HUES64 (cell line): ENCODE results near the gene GUCA1A.
"Not testable (repeated sequence)": the region's sequence is repeated elsewhere in the genome, so short reads cannot be mapped to it uniquely, and the experiment has no call there.

Source experiments
- H3K27ac ChIP-seq: 2 replicates; pipeline ENCODE4 v1.7.0; 2013; ENCODE audit warnings: low read depth, low read length, inconsistent platforms
- H3K27me3 ChIP-seq: 2 replicates; pipeline ENCODE4 v1.6.1; 2013; ENCODE audit warnings: mild to moderate bottlenecking, low read length; ENCODE audit not compliant: insufficient read depth
- H3K36me3 ChIP-seq: 2 replicates; pipeline ENCODE4 v1.6.1; 2013; ENCODE audit warnings: mild to moderate bottlenecking, low read length; ENCODE audit not compliant: insufficient read depth
- H3K4me1 ChIP-seq: 2 replicates; pipeline ENCODE4 v1.6.1; 2013; ENCODE audit warnings: mild to moderate bottlenecking, low read length, moderate library complexity; ENCODE audit not compliant: insufficient read depth
- H3K4me3 ChIP-seq: 2 replicates; pipeline ENCODE4 v1.5.1; 2013; ENCODE audit warnings: mild to moderate bottlenecking, low read length, moderate library complexity
- H3K9ac ChIP-seq: 2 replicates; pipeline ENCODE4 v1.6.1; 2013; ENCODE audit warnings: mild to moderate bottlenecking, low read depth, low read length
- H3K9me3 ChIP-seq: 2 replicates; pipeline ENCODE4 v1.6.1; 2013; ENCODE audit warnings: low read depth, low read length; ENCODE audit not compliant: insufficient read depth
- WGBS: fragments of 150-250, 120-280 bp; methylation state at CpG from one replicate; pipeline ENCODE4 v1.1.7; 2013; ENCODE audit warnings: missing lambda C conversion rate; 5-methylcytosine and 5-hydroxymethylcytosine counted together

Gene GUCA1A

DNA sequence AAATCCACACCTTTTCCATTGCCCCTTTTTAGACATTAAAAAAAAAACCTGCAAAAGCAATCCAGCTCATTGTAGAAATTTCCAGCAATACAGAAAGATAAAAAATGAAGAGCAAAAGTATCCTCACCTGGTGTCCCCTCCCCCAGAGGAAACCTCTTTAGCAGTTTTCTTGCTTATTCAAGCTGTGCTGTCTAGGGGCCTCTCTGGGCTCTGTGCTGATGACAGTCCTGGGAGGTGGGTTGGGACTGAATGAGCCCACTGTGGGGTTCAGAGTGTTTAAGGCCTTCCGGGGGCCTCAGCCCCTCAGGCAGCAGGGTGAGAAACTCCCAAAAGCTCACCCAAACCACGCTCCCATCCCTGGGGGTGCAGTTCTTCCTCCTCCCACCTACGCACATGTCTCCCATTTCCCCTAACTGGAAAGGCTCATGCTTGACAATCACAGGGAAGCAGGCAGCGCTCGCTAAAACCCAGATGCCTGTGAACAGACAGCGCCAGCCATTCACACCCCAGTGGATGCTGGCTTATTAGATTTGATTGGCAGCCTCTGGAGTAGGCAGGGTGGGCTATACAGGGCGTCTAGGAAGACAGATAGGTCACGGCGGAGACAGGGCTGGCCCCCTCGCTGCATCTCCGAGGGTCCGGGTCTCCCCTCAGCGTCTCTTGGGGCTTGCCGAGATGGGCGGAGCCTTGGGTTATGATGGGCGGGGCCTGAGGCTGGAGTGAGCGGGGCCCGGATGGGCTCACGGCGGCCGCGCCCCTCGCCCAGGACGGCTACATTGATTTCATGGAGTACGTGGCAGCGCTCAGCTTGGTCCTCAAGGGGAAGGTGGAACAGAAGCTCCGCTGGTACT is 4.6 kb downstream of the GUCA1A start:
- Histone ChIP-seq H3K27ac (peak overlapping the region; percentile 92; the same call in 1 of the 2 replicates), H3K9me3 (no peaks in the 10 kb centered on the region), H3K9ac (peak overlapping the region; percentile 57), H3K36me3 (no peaks in the 10 kb centered on the region; the same call in 1 of the 2 replicates), H3K27me3 (no peaks in the 10 kb centered on the region), H3K4me1 (peaks cover 11% of the 10 kb centered on the region), H3K4me3 (peak overlapping the region; percentile 62)
- WGBS, result 5% methylated on average over 27 of the region's 27 CpGs

DNA sequence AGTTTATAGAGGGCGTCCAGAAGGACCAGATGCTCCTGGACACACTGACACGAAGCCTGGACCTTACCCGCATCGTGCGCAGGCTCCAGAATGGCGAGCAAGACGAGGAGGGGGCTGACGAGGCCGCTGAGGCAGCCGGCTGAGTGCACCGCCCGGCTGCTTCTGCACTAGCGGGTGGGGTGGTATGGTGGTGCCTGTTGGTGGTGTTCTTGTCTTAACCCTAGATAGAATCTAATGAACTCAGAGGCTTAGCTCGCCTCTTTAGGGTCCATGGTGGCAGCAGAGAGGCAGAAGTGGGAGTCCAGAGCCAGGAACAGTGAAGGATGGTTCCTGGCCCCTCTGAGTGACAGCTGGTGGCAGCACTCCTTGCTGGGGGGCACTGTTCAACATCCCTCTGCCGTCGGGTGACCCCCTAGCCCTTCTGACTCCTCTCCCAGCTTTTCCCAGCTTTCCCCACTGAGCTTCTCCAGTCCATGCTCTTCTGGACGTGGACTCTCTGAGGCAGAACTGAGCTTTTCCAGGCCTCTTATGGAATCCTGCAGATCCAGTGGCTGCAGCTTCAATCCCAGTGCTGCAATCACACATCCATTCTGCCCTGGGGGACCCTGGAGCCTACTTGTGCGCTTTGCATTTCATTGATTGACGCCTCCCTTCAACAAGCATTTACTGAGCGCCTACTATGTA is 6.2 kb downstream of the GUCA1A start:
- H3K4me3 ChIP-seq, result peak overlapping the region; percentile 62; the same call in 1 of the 2 replicates

DNA sequence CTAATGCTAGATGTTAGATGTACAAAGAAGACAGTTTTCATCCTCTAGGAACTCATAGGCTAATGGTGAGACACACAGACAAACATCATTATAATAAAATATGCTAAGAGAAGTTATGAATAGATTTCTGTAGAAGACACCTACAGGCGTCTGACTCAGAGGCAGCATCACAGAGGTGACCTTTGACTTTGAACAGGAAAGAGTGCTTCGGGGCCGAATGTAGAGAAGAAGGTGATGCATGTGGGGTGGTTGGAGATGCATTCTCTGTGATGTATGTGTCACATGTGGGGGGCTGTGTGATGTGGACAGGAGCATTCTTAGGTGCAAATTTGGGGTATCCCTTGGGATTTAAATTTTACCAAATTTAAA is 6.8 kb downstream of the GUCA1A start:
- no peaks in the 10 kb centered on the region for H3K9me3 ChIP-seq
- WGBS, result 90% methylated on average over 3 of the region's 3 CpGs

More for the DNA sequence above, 6.2 kb downstream of the GUCA1A start:
- no peak overlapping the region for H3K27ac ChIP-seq
- peaks cover 11% of the 10 kb centered on the region for H3K4me1 ChIP-seq
- no peaks in the 10 kb centered on the region for H3K27me3 ChIP-seq
- no peaks in the 10 kb centered on the region; the same call in 1 of the 2 replicates for H3K36me3 ChIP-seq
- H3K9ac ChIP-seq, result no peak overlapping the region
- no peaks in the 10 kb centered on the region for H3K9me3 ChIP-seq
- 88% methylated on average over 20 of the region's 20 CpGs for WGBS

DNA sequence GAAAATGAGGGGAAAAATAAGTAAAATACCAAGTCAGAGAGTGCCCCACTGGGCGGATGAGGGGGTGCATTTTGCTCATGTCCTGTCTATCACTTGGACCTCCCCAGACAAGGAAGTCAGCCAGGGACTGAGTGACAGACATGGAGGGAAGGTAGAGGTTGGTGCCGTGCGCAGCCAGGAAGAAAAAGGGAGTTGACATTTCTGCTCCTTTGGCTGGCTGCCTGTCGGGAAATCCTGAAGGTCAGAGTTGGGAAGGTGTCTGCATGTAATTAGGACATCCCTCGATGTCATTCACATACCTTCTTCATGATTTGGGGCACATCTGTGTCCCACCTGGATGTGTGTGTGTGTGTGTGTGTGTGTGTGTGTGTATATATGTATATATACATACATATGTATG is 8.9 kb downstream of the GUCA1A start:
- no peak overlapping the region for H3K9ac ChIP-seq
- H3K27ac ChIP-seq, result no peak overlapping the region
- no peaks in the 10 kb centered on the region; the same call in 1 of the 2 replicates for H3K36me3 ChIP-seq
- 88% methylated on average over 4 of the region's 5 CpGs for WGBS
- H3K9me3 ChIP-seq, result no peaks in the 10 kb centered on the region
- no peak overlapping the region for H3K4me3 ChIP-seq
- H3K27me3 ChIP-seq, result no peaks in the 10 kb centered on the region
- H3K4me1 ChIP-seq, result peaks cover 18% of the 10 kb centered on the region

More for the DNA sequence above, 6.8 kb downstream of the GUCA1A start:
- Histone ChIP-seq H3K36me3 (no peaks in the 10 kb centered on the region; the same call in 1 of the 2 replicates), H3K4me1 (peaks cover 11% of the 10 kb centered on the region), H3K4me3 (no peak overlapping the region), H3K27me3 (no peaks in the 10 kb centered on the region), H3K27ac (no peak overlapping the region), H3K9ac (no peak overlapping the region)

DNA sequence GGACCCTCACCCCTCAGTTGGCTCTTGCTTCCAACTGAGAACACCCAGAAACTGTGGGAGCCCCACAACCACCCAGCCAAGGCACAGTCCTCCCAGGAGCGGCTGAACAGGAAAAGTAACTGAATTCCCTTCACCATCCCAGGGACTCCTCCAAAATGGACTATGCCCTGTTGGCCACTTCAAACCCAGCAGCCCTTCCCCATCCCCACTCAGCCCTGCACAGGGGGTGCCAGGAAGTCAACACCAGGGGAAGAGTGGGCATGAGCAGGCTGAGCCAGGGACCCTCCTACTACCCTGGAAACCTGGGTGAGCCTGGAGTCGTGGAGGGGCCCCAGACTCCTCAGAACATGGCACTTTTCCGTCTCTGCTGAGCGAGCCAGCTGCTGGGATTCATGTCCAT is 11.3 kb downstream of the GUCA1A start:
- no peaks in the 10 kb centered on the region for H3K27me3 ChIP-seq
- 95% methylated on average over 4 of the region's 4 CpGs for WGBS
- H3K27ac ChIP-seq, result no peak overlapping the region
- no peak overlapping the region for H3K4me3 ChIP-seq
- H3K9me3 ChIP-seq, result no peaks in the 10 kb centered on the region
- H3K36me3 ChIP-seq, result no peaks in the 10 kb centered on the region; the same call in 1 of the 2 replicates
- no peak overlapping the region for H3K9ac ChIP-seq
- H3K4me1 ChIP-seq, result peaks cover 12% of the 10 kb centered on the region; the same call in 1 of the 2 replicates

DNA sequence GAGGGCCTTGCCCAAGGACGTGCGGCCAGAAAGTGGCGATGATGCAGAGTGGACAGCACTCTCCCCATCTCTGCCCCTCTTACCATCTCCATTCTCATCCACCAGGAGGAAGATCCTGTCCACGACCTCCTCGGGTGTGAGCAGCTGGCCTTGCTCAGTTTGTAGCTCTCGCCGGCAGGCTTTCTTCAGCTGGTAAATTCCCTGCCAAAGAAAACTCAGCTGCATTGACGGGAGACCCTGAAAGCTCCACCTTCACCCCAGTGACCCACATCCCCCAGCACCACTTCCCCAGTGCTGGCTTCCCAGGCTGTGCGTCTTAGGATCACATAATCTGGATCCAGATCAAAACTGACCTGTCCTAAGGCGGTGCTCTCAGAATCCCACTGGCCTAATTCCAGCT is 12.4 kb downstream of the GUCA1A start:
- no peaks in the 10 kb centered on the region for H3K9me3 ChIP-seq
- no peaks in the 10 kb centered on the region for H3K36me3 ChIP-seq
- no peak overlapping the region for H3K4me3 ChIP-seq
- WGBS, result 77% methylated on average over 10 of the region's 10 CpGs
- peaks cover 12% of the 10 kb centered on the region; the same call in 1 of the 2 replicates for H3K4me1 ChIP-seq
- H3K27me3 ChIP-seq, result no peaks in the 10 kb centered on the region
- no peak overlapping the region for H3K9ac ChIP-seq
- no peak overlapping the region; the same call in 1 of the 2 replicates for H3K27ac ChIP-seq

DNA sequence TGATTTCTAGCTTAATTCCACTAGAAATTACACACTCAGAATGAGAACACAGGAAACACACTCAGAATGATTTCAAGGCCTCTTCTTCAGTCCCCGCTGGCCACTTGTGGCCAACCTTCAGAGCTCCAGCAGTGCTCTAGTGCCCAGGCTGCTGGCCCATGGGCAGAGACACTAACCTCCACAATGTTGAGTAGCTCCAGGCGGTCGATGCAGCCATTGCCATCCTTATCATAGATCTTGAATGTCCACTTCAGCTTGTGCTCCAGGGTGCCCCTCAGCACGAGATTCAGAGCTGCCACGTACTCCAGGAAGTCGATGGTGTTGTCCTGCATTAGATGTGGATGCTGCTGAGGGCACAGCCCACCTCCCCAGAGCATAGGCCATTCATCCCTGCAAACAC is 15.2 kb downstream of the GUCA1A start:
- H3K9ac ChIP-seq, result no peak overlapping the region
- WGBS, result 93% methylated on average over 6 of the region's 6 CpGs
- H3K9me3 ChIP-seq, result no peaks in the 10 kb centered on the region
- H3K4me3 ChIP-seq, result no peak overlapping the region
- no peaks in the 10 kb centered on the region for H3K36me3 ChIP-seq
- H3K4me1 ChIP-seq, result peaks cover 18% of the 10 kb centered on the region
- no peak overlapping the region for H3K27ac ChIP-seq
- no peaks in the 10 kb centered on the region for H3K27me3 ChIP-seq

DNA sequence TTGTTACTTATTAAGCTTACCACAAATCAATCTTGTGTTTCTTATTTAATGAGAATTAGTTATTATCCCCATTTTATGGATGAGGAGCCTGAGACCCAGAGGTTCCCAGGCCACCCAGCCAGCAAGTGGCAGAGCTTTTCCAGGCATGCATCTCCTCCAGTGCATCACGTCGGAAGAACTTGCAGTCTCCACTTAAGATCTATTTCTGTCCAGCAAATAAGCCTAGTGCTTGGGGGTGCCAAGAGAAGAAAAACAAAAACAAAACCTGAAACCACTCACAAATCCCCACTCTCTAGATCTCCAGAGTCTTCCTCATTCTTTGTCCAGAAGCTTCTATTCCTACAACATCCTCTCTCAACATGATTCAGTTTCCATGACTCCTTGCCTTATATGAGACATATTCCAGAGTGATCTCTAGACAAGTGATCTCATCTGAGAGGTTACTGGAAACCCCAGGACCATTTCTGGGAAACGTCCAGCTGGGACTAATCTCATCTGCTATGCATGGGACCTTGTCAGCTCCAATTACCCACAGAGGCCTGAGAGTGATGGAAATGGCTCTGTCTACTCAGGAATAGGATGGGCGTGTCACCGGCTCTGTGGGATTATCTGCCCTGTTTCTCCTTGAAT is 17.5 kb downstream of the GUCA1A start:
- peaks cover 22% of the 10 kb centered on the region for H3K4me1 ChIP-seq
- H3K9ac ChIP-seq, result no peak overlapping the region
- no peaks in the 10 kb centered on the region for H3K27me3 ChIP-seq
- H3K4me3 ChIP-seq, result no peak overlapping the region
- H3K36me3 ChIP-seq, result no peaks in the 10 kb centered on the region
- H3K9me3 ChIP-seq, result no peaks in the 10 kb centered on the region
- 88% methylated on average over 5 of the region's 5 CpGs for WGBS
- no peak overlapping the region for H3K27ac ChIP-seq

DNA sequence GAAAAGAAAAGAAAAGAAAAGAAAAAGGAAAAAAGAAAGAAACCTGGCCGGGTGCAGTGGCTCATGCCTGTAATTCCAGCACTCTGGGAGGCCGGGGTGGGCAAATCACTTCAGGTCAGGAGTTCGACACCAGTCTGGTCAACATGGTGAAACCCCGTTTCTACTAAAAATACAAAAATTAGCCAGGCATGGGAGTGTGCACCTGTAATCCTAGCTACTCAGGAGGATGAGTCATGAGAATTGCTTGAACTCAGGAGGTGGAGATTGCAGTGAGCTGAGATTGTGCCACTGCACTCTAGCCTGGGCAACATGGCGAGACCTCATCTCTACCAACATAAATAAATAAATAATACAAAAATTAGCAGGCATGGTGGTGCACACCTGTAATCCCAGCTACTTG is 19.2 kb downstream of the GUCA1A start:
- not testable (repeated sequence) for H3K9ac ChIP-seq, H3K36me3 ChIP-seq, H3K4me3 ChIP-seq, H3K27me3 ChIP-seq, H3K27ac ChIP-seq, H3K9me3 ChIP-seq
- WGBS, result 90% methylated on average over 4 of the region's 5 CpGs
- peaks cover 14% of the 10 kb centered on the region for H3K4me1 ChIP-seq

DNA sequence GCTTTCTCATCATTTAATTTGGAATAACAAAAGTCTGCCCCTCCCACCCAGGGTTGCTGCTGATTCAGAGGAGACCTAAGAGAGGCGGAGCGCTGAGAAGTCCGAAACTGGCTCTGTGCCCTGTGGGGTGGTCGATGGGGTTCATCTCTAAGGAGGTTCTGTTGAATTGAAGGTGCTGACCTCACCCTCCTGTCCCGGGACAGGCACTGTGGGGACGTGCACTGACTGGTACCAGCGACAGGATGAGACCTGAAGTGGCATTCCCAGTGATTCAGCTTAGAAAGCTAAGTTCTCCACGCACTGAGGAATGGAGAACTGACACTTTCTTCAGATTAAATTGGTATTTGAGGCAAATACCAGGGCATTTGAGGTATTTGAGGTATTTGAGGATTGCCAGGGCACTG is 20.3 kb downstream of the GUCA1A start:
- H3K27ac ChIP-seq, result peak overlapping the region; percentile 2; the same call in 1 of the 2 replicates
- no peaks in the 10 kb centered on the region for H3K27me3 ChIP-seq
- no peaks in the 10 kb centered on the region for H3K9me3 ChIP-seq
- no peak overlapping the region for H3K4me3 ChIP-seq
- H3K9ac ChIP-seq, result no peak overlapping the region
- H3K36me3 ChIP-seq, result no peaks in the 10 kb centered on the region
- H3K4me1 ChIP-seq, result peaks cover 14% of the 10 kb centered on the region
- WGBS, result 29% methylated on average over 8 of the region's 8 CpGs

DNA sequence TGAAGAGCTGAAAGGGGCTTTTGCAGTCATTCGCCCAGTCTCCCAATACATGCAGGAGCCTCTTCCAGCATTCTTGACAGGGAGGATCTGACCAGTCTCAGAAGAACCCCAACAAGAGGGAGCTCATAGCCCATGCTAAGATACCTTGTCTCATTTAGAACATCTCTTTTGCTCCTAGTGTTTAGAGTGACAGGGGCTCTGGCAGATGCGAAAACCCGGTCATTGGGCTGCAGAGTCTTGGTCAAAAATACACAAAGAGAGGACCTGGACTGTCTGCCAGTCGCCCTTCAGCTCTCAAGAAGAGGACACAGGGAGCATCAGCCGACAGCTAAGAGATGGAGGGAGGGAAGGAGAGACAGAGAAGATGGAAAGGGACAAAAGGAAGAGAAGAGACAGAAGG is 20.9 kb downstream of the GUCA1A start:
- WGBS, result 91% methylated on average over 5 of the region's 5 CpGs
- Histone ChIP-seq H3K4me3 (no peak overlapping the region), H3K4me1 (peaks cover 14% of the 10 kb centered on the region), H3K27ac (peak overlapping the region; percentile 2; the same call in 1 of the 2 replicates), H3K27me3 (no peaks in the 10 kb centered on the region), H3K36me3 (no peaks in the 10 kb centered on the region), H3K9me3 (no peaks in the 10 kb centered on the region), H3K9ac (no peak overlapping the region)
